SK-N-SH (cell line): ENCODE measurements around the gene CALD1.
A peak's percentile ranks its signal among the peaks of the same experiment; 100 is the strongest.

ENCODE experiments used
- CTCF ChIP-seq: fragments of 200-600 bp; sonication (generic); IDR thresholded peaks from 2 replicates; pipeline ENCODE4 v1.6.1; 2017; ENCODE audit warnings: antibody characterized with exemption, mild to moderate bottlenecking, moderate library complexity
- EP300 ChIP-seq, 2 experiments: IDR thresholded peaks; 2 replicates each; pipeline versions ENCODE4 v1.4.0 to v1.6.1; 2012; ENCODE audit warnings: borderline replicate concordance in 1 of 2, low read depth in 1 of 2, low read length in 1 of 2
- NFIC ChIP-seq: IDR thresholded peaks from 2 replicates; pipeline ENCODE4 v1.4.0; 2012; ENCODE audit warnings: borderline replicate concordance

- TF ChIP-seq CTCF (peak; percentile 65), NFIC (no peak), EP300 (IDR thresholded peaks at IDR 0.05; ENCODE audit: borderline replicate concordance in 1 of 2, low read depth in 1 of 2, low read length in 1 of 2) (no peak)
Measured at GRCh38 chr7:134943785-134944400, 164.5 kb downstream of the CALD1 start.
